Posterior cingulate gyrus (tissue), 11 donors: ENCODE data around the gene ZNF486.
"Not testable (repeated sequence)": the region's sequence is repeated elsewhere in the genome, so short reads cannot be mapped to it uniquely, and the experiment has no call there.

ENCODE experiments used
- DNase-seq, 10 donors: peaks; one replicate each; pipeline versions ENCODE4 v3.0.0 to v3.0.0-alpha.2; 2020 to 2021; ENCODE audit warnings: mixed read lengths in 3 of 10
- intact Hi-C: fragments of 100-400 bp; cut with DNase I; formaldehyde crosslinking; loops from one replicate; pipeline ENCODE4 v1.15.1; 2023

Gene ZNF486

DNA sequence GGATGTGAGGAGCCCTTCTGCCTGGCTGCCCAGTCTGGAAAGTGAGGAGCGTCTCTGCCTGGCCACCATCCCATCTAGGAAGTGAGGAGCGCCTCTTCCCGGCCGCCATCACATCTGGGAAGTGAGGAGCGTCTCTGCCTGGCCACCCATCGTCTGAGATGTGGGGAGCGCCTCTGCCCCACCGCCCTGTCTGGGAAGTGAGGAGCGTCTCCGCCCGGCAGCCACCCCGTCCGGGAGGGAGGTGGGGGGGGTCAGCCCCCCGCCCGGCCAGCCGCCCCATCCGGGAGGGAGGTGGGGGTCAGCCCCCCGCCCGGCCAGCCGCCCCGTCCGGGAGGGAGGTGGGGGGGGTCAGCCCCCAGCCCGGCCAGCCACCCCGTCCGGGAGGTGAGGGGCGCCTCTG, 47.4 kb downstream of the ZNF486 start:
- DNase-seq, intact Hi-C loops: not testable (repeated sequence)

DNA sequence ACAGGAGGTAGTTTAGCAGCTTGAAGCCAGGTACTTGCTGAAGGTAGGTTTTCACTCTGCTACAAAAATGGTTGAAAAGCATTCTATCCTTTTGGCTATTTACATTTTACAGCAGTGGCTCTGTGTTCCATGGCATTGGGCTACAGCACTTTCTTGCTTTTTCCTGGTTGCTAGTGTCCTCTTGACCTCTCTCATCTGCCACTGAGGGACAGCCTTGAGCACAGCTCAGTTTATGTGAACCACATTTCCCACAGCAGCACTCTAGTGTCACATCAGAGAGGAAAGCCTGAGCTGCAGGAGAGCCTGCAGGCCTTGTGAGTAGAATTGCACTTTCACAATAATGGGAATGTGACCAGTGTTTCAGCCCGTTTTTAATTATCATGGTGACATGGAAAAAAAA, 54.6 kb downstream of the ZNF486 start:
- DNase-seq, intact Hi-C loops: not testable (repeated sequence)

DNA sequence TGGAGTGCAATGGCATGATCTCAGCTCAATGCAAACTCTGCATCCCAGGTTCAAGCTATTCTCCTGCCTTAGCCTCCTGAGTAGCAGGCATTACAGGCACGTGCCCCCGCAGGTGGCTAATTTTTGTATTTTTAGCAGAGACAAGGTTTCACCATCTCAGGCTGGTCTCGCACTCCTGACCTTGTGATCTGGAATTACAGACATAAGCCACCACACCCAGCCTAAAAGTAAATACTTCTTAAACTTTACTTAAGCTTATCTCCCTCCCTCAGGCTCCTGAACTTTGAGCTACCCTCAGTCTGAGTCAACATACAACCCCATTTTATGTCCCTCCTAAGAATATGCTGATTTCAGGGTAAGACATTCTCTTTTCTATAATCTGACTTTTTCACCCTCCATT, 66.1 kb downstream of the ZNF486 start:
- intact Hi-C loops = no loop called here
- DNase-seq = no peak

DNA sequence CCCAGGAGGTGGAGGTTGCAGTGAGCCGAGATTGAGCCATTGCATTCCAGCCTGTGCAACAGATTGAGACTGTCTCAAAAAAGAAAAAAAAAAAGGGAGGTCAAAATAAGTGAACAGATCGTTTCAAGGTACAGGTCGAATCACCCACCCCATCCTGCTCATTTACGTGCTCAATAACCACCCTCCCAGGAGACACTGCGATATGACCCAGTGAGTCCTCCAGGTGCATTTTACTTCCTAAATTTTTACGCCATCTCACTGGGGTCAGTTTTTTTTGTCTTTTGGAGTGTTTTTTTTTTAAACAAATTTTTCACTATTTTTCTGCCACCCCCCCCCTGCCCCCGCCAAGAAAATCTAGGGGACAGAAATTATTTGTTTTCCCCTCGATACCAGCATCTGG, 68.1 kb downstream of the ZNF486 start:
- intact Hi-C loops = no loop called here
- DNase-seq = no peak

DNA sequence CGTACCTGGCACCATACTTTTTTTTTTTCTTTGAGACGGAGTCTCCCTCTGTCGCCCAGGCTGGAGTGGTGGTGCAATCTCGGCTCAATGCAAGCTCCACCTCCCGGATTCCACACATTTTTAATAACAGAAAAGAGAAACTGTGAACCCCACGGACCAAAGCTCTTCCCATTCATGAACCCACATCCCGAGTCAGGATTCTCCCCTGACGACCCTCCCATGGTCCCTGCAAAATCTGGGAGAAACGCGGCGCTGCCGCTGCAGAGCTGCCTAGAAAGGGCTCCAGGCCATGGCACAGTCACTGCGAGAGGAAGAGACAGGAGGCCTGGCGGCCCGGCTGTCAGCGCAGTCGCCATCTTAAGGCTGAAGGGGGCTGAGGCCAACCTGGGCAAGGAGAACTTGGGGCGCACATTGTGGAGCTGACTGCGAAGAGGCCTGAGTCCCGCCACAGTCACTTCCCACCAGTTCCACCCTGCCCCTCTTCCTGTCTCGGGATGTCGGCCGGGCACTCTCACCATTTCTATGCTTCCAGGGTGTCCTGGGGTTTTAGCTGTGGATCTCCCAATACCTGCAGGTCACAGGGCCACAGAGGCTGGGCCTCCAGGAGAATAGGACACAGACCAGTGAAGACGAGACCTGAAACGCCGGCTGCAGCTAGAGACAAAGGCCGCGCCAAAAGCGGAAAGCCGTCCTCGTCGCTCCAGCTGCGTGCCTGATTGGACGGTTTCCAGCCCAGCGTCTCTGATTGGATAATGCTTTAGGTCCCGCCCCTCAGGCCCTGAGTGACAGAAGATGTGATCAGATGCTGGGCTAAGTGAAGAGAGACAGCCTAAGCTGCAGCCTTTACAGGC, 71.0 kb downstream of the ZNF486 start:
- intact Hi-C loops = no loop called here
- DNase-seq = peak; percentile 80 to 98 (median 92)

DNA sequence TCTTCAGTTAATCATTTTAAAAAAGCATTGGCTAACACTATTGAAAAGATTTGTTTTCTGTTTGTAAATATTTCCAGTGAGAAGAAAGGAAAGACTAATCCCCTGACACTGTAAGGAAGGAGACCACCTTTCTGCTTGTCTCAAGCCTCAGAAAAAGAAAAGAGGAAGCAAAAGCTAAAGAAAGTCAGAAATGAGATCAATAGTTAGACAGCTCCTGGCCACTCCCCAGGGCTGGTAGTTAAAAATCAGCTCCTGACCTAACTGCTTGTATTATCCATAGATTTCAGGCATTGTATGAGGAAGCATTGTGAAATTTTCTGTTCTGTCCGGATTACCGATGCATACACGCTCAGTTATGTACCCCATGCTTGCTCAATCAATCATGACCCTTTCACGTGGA, 76.6 kb downstream of the ZNF486 start:
- no peak for DNase-seq
- intact Hi-C loops = no loop called here

DNA sequence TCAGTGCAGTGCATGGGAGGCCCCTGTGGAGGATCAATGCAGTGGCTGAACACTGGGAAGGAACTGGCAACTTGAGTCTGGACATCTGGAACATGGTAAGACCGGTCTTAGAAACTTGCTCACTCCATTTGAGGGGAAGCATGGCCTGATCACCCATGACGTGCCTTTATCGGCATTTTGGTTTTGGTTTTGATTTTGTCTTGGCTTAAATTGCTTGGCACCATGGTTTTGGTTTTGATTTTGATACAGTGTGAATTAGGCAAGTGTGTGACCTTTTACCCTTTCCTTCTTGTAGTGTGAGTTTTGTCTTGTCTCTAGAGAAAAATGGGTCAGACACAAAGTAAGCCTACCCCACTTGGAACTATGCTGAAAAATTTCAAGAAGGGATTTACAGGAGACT, 77.3 kb downstream of the ZNF486 start:
- no peak for DNase-seq
- intact Hi-C loops = no loop called here

DNA sequence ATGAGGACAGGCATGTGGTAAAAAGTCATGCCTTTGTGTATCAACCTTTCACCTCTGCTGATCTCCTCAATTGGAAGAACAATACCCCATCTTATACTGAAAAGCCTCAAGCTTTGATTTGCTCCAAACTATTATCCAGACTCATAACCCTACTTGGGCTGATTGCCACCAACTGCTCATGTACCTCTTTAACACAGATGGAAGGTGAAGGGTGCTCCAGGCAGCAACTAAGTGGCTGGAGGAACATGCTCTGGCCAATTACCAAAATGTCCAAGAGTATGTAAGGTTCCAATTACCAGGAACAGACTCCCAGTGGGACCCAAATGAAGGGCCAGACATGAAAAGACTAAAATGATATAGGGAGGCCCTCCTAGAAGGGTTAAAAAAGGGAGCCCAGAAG, 78.3 kb downstream of the ZNF486 start:
- no peak for DNase-seq
- intact Hi-C loops = loop anchor here (5.0 kb wide), 1 partner anchor 267 kb away; no protein-coding TSS in a partner anchor

DNA sequence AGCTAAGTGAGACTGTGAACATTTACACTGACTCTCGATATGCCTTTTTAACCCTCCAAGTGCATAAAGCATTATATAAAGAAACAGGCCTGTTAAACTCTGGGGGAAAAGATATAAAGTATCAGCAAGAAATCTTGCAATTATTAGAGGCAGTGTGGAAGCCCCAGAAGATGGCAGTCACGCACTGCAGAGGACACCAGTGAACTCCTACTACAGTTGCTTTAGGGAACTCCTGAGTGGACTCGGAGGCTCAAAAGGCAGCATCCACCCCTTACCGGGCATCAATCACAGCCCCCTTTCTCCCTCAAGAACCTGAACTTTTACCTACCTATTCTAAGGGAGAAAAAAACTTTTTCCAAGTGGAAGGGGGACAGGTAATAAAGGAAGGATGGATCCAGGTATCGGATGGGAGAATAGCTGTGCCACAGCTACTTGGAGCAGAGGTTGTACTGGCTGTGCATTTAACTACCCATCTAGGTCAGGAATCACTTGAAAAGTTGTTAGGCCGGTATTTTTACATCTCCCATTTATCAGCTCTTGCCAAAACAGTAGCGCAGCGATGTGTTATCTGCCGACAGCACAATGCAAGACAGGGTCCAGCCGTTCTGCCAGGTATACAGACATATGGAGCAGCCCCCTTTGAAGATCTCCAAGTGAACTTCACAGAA, 80.1 kb downstream of the ZNF486 start:
- intact Hi-C loops = loop anchor here (1.0 to 5.0 kb wide), 2 partner anchors 113 to 265 kb away; no protein-coding TSS in a partner anchor
- DNase-seq = peak in 8 of 10 donors; percentile 39 to 93 (median 70)

DNA sequence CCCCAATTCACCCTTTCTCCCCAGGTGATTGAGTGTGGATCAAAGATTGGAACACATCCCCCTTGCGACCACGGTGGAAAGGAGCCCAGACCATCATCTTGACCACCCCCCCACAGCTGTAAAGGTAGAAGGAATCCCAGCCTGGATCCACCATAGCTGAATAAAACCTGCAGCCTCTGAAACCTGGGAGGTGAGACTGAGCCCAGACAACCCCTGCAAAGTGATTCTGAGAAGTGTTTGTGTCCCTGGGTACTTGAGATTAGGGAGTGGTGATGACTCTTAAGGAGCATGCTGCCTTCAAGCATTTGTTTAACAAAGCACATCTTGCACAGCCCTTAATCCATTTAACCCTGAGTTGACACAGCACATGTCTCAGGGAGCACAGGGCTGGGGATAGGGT, 81.2 kb downstream of the ZNF486 start:
- DNase-seq = not testable (repeated sequence)
- intact Hi-C loops = loop anchor here (5.0 kb wide), 1 partner anchor 264 kb away; no protein-coding TSS in a partner anchor
